Activated T-helper 1 cell treated with Interleukin-2 at 50 U/mL for 16 hours (primary cell): Measurements from ENCODE around the gene EMILIN2.
"Not testable (repeated sequence)": the region's sequence is repeated elsewhere in the genome, so short reads cannot be mapped to it uniquely, and the experiment has no call there.

Experiments used
- DNase-seq: peaks from one replicate; pipeline ENCODE4 v3.0.0-alpha.2; 2020; ENCODE audit warnings: low read depth

The EMILIN2 gene

DNA sequence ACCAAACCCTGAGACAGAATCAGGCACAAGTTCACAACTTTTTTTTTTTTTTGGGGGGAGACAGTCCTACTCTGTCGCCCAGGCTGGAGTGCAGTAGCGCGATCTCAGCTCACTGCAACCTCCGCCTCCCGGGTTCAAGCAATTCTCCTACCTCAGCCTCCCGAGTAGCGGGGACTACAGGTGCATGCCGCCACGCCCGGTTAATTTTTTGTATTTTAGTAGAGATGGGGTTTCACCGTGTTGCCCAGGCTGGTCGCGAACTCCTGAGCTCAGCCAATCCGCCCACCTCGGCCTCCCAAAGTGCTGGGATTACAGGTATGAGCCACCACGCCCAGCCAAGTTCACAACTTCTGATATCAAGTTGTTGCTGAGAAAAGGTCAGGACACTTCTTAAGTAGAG lies 68.7 kb downstream of the EMILIN2 start:
- not testable (repeated sequence) for DNase-seq

DNA sequence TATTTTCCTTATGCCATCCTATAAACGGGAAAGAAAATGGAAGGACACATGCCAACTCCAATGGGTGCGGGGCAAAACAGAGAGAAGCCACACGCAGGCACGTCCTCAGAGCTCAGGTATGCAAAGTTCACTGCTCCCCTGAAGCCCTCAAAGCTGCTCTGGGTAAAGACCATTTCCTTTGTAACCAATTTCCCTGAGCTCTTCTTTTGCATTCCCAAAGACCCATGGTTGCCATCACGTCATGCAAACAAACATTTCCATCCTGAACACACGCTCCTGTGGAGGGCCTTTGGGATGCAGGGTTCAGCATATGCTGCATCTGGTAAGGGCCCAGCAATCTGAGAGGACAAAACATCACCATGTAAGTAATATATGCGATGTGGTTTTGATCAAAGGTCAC lies 69.4 kb downstream of the EMILIN2 start:
- DNase-seq = no peak

DNA sequence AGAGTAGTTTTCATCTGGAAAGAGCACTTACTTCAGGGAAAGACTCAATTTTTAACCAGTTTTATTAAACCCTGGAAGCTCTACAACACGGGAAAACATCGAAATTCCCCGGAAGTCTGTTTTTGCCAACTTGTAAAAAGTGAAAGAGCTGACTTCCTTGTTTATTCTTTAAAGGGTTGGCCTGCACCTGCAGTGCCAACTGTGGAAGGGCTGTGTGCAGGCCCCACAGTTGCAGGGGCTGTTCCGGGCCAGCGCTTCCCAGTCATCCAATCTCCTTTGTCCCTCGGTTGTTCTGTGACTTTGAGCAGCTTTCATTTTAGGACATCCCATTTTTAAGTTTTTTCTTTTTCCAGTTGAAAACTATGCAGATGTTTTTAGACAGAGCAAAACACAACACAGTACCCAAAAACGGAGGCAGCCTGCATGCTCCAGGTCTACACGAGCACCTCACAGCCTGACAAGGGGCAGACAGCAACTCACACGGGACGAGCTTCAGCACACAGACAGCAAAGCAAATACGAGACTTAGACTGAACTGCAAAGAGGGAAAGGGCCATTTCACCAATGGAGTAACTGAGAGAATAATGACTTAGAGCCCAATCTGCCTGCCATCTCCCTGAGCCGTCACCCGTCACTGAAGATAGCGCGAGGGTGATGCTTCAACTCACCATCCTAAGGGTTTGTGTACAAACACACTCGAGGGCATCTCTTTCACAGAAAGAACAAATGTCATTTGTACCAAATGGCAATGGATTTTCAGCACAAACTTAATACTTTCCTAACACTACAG lies 70.6 kb downstream of the EMILIN2 start:
- DNase-seq = no peak

- DNase-seq = no peak
Measured at GRCh38 chr18:2918761-2919550, 72.2 kb downstream of the EMILIN2 start.

DNA sequence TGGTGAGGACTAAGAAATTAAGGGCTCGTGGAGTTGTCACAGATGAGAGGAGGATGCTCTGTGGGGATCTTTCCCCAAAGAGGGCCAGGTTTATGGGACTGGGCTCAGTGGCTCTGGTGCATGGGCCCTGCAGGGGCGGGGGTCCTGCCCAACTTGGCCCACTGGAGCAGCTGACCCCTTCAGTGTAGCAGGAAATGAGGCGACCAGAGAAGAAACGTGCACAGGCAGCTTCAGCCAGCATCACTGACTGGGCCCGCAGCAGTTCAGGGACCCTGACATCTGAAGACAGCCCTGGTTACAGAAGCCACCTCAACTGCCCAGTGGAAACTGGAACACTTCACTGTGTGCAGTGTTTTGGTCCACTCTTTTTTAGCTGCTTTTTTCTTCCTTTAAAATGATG lies 72.8 kb downstream of the EMILIN2 start:
- no peak for DNase-seq

DNA sequence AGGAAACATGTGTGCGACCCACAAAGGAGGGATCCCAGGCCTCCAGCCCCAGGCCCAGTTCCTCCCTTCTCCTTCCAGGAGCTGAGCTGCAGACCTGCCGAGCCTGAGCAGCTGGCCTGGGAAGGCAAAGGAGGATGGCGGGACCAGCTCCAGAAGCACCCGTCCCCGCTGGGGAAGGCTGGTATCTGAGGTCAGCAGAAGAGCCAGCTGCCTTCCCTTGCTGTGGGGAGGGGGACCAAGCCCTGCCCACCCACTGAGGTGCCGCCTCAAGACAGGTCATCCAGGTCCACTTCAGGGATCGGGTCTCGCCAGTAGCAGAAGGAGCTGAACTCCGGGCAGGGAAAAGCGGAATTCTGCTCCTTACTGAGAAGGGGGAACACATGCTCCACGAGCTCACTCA lies 73.2 kb downstream of the EMILIN2 start:
- DNase-seq = no peak

GRCh38 chr18:2920546-2921343 lies 73.9 kb downstream of the EMILIN2 start:
- DNase-seq = no peak

DNA sequence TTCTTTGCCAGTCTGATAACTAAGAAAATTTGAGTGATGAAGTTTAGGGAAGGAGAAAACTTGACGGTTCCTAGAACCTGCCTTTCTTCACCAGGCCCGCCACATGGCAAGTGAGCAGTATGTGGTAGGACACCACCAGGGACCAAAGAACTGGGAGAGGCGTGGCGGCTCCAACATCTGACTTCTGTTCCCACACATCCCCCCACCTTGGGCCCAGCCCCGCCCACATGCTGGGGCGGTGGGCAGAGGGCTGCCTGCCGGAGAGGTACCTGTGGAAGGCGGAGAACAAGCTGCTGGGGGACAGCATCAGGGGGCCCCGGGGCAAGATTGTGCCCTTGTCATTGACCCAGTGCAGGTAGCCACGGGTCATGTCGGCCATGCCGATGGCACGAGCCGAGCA lies 75.0 kb downstream of the EMILIN2 start:
- no peak for DNase-seq

DNA sequence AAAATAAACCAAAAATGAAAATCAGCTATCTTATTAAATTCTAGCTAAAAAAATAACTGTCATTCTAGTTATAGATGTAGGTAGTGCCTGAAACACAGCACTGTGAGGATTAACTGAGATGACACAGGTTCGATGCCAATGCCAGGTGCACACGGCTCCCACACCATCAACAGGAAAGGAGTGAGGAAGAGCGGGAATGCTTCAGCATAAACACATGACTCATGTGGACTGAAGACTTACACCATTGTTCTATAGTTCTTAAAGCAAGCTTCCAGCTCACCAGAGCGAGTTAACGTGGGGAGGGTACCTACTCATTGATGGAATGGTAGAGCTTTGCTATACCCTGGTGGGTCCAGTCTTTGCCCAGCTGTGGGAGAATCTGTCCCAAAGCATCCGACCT lies 76.7 kb downstream of the EMILIN2 start:
- DNase-seq = no peak

DNA sequence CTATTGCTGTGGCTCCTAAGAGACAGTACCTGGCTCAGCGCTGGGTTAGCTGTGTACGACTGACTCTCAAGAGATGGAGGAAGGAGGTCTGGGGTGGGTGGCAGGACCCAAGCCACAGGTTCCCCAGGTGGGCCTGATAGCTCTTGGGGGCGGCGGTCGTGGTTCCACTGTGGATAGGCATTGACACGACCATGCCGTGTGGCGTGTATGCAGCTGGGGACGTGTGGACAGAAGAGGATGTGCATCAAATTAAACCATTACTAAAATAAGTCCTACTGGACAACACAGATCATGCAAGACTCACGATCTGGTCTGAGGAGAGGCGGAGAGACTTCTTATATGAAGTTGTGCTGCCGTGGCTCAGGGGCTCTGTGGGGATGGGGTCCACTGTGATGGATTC lies 78.1 kb downstream of the EMILIN2 start:
- DNase-seq = no peak

GRCh38 chr18:2926528-2926927 lies 79.7 kb downstream of the EMILIN2 start:
- no peak for DNase-seq

GRCh38 chr18:2927745-2928144 lies 80.9 kb downstream of the EMILIN2 start:
- no peak for DNase-seq

DNA sequence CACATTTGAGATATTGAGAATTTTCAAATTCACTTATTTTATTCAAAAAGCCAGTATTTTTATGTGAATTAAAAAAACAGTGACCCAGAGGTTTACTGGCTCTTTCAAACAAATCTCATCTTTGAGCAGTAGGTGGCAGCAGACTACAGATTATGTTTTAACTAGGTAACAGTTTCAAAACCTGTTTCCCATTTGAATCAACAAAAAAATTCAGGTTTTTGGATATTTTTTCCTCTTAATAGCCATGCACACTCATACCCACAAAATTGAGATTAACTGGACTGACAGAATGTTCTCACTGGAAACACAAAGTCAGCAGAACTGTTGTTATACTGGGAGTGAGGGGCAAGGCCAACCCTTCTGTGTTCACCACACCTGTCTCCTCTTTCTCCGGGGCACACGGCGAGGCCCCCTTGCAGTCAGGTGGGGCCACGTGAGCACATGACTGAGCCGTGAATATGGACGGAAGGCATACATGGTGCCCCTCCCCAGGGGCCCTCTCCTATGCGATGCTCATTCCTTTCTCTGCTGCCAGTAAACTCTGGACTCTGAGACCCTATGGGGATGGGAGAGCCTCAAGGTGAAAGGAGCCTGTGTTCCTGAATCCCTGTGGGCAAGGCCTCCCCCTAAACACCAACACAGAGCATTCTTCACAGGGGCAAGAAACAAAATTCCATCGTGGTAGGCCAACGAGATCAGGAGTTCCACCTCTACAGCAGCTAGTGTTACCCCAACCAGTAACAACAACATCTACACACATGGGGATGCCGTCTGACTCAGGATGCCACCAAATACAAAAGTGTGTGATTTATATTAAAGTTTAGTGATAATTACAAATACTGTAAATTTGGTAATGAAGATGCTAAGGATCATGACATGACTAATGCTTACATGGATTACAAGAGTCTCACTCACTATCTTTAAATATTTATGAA lies 85.7 kb downstream of the EMILIN2 start:
- DNase-seq = no peak

DNA sequence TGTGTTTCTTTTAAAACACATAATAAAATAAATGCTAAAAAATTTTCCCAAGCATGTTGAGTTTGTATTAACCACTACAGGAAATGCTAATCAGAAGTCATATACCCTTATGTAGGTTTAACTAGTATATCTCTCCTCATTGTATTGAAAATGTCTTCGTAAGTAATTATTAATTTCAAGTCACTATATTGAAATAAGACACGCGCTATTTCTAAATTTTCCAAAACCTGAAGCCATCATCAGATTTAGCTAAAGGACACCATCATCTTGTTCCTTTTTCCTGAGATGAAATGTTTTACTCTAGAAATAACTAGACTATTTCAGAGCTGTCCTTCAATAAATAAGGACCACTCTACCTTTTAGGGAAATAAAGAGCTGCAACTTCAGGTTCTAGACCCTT lies 87.2 kb downstream of the EMILIN2 start:
- DNase-seq = no peak

DNA sequence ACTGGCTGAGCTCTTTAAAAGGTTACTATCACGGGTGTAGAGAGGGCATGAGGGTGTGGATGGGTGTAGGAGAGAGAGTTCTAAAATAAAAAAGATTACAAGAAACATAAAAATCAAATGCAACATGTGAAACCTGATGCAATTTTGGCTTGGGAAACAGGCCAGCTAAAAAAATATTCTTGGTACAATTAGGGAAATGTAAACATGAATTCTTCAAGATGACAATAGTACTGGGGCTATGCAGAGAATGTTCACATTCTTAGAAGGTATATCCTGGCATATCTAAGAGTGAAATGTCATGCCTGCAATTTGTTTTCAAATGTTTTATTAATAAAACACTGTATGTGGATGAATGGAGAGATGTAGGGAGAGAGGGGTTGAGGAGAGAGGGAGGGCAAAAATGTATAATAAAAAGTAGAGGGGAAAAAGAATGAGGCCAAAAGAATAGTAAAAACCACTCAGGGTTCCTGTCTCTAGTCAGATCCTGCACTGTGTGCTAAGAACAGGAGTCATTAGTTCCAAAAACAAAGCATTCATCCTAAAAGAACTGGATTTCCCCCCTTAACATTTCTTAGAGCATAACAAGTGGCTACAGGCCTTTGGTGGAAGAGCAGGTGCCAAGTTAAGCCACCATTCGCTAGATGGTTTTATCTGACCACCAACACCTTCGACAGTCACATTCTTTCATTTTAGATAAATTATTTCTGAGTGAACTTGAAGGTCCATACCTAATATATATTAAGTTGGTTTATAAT lies 88.8 kb downstream of the EMILIN2 start:
- DNase-seq = no peak

DNA sequence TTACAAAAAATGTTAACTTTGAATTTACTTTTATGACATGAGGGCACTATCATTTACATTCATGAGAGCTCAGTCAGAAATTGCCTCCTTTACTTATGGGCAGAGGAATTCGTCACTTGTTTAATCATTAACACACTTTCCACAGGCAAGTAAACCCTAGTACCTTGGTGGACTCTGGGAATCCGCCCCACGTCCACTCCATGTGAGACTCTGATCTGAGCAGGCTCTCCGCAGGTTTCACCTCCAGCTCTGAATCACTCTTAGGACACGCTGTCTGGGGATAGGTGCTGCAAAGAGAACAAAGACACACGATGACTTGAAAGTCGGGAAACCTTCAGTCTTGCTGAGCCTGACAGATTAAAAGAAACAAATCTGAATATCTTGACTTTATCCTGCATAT lies 92.5 kb downstream of the EMILIN2 start:
- DNase-seq = no peak

DNA sequence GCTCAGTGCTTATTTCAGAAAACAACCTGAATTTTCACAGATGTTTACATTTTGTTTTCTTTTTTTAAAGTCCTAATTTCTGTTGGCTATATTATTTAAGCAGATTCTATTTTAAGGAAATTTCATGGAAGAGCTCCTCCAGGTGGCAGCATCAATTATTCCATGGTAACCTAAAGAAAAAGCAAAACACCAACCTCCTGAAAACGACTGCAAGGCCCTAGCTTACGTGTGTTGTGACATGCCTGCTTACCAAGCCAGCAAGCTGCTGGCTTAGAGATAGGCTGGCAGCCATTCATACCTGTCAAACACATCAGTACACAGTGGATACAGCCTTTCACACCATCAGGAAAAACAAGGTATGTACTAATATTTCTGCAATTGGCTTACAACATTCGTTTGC lies 101.2 kb downstream of the EMILIN2 start:
- DNase-seq = no peak

DNA sequence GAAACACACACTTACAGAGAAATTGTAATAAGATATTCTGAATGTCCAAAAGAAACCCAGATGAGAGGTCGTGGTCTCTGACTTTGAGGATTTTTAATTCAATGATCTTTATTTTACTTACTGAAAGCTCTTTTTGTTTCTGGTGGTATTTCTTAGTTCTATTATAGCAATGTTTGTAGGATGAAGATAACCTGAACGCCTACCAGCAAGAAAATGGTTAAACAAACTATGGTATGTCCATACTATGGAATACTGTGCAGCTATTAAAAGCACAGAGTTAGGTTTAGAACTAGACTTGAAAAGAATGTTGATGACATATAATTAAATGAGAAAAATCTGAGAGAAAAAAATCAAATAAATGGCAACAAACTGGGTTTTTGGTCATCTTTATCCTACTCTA lies 105.8 kb downstream of the EMILIN2 start:
- no peak for DNase-seq

GRCh38 chr18:2953935-2954653 lies 107.3 kb downstream of the EMILIN2 start:
- DNase-seq = no peak
